Esophagus mucosa (tissue), 1 donor: ENCODE measurements around the gene PLXNA4. TPM values are rescaled to one million over a fixed set of nuclear protein-coding genes. Genes with fewer than 3 reads are reported as not detected.

Experiments used
- ATAC-seq: fragments of 200-7000 bp; cut with Tn5 transposase; one replicate; pipeline ENCODE4 v1.9.1; 2020
- total RNA-seq: library from RNA; stranded (reverse); gene quantifications from one replicate; pipeline ENCODE4 v1.2.4, GENCODE V29; 2023
- donor health status: DM: yes; HTN: yes; CAD: no.

Gene PLXNA4
- total RNA-seq, 1 donor from 2014 or later: 1.1 TPM

DNA sequence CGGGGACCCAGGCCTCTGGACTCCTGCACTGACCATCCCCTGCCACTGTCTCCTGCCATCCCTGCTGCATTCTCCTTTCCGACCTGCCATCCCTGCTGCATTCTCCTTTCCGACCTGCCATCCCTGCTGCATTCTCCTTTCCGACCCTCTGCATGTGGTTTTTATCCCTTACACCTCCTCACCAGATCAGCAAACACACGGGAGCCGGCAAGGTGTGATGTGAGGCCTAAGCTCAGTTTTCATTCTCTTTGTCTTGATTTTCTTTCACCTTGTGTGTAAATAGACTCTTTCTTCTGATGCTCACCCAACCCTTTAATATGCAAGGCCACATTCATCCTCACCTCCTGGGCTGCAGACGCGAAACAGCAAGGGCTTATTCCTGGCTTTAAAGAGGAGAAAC is 11.4 kb downstream of the PLXNA4 start:
- ATAC-seq: no peak

- ATAC-seq: no peak
Observed at GRCh38 chr7:132564090-132564489, 12.2 kb downstream of the PLXNA4 start.

DNA sequence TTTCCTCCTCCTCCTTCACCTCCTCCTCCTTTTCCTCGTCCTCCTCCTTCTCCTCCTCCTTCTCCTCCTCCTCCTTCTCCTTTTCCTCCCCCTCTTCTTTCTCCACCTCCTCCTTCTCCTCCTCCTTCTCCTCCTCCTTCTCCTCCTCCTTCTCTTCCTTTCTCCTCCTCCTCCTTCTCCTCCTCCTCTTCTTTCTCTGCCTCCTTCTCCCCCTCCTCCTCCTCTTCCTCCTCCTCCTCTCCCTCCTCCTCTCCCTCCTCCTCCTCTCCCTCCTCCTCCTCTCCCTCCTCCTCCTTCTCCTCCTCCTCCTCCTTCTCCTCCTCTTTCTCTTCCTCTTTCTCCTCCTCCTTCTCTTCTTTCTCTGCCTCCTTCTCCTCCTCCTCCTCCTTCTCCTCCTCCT is 13.6 kb downstream of the PLXNA4 start:
- no peak for ATAC-seq

GRCh38 chr7:132561763-132562162 is 14.5 kb downstream of the PLXNA4 start:
- ATAC-seq: no peak

DNA sequence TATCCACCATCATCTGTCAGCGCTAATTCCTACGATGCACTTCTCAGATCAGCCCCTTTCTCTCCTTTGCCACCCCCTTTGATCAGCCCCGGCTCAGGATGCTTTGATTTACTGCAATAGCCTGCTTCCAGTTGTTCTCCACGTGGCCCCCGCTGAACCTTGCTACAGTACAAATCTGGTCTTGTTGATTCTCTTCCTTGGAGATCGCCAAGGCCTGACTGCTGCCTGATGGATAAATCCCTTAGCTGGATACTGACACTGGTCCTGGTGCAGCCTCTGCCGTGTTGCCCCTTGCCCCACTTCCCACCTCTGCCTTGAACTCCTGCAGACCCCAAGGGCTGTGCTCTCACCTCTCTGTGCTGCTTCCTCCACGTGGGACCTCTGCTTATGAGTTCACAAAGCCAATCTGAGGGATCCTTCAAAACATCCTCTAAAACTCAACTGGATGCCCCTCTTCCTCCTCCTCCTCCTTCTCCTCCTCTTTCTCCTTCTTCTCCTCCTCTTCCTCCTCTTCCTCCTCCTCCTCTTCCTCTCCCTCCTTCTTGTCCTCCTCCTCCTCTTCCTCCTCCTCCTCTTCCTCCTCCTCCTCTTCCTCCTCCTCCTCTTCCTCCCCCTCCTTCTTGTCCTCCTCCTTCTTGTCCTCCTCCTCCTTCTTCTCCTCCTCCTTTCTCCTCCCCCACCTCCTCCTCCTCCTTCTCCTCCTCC is 15.3 kb downstream of the PLXNA4 start:
- no peak for ATAC-seq

DNA sequence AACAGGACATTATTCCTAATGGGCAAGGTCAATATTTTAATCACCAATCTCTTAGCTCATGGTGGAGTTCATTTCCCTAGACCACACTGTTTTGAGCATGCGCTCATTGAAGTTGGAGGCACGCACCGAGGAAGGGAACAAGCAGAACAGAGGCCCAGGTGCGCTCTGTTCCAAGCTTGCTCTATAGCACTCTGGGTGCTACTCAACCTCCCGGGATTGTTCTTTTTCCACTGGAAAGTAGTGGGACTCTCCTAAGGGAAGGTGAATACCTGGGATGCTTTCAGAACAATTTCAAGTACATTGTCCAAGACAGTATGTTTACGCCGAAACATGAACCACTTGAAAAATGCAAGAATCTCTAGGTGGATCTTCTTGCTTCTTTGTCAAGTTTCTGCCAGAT is 16.2 kb downstream of the PLXNA4 start:
- no peak for ATAC-seq

DNA sequence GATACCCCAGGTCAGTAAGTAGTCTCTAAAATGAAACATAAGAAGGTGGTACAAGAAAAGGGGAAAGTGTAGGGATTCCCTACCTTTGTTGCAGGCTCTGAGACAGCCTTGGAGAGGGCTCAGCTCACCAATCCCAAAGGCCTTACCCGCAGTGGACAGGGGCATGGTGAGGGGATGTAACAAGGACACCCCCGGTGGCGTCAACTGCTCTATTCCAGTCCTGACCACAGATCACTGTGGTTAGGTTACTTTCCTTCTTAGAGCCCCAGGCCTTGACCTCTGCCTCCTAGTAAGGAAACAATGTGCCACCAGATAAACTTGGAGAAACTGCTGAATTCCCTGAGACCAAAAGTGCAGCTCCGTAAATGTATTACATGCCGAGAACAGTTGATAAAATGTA is 17.5 kb downstream of the PLXNA4 start:
- no peak for ATAC-seq

- no peak for ATAC-seq
Observed at GRCh38 chr7:132557489-132558044, 18.7 kb downstream of the PLXNA4 start.

GRCh38 chr7:132554446-132554845 is 21.8 kb downstream of the PLXNA4 start:
- no peak for ATAC-seq

GRCh38 chr7:132553031-132553430 is 23.2 kb downstream of the PLXNA4 start:
- no peak for ATAC-seq

DNA sequence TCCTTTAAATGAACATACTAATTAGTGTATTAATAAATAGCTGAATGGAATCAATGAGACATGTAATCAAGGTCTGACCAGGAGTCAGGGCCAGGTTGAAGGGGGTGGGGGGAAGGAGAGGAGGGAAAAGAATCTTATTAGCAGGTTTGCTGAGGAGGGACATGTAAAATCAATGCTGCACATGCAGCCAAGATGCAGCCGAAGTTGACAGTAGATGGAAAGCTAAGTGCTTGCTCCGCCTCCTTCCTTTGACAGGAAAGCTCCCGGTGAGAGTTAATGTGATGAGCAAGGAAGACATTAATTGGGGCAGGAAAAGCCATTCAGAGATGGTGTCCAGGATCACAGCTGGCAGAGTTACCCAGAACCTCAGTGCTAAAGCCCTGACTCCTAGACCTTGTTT is 24.4 kb downstream of the PLXNA4 start:
- ATAC-seq: no peak

GRCh38 chr7:132551439-132551838 is 24.8 kb downstream of the PLXNA4 start:
- no peak for ATAC-seq

DNA sequence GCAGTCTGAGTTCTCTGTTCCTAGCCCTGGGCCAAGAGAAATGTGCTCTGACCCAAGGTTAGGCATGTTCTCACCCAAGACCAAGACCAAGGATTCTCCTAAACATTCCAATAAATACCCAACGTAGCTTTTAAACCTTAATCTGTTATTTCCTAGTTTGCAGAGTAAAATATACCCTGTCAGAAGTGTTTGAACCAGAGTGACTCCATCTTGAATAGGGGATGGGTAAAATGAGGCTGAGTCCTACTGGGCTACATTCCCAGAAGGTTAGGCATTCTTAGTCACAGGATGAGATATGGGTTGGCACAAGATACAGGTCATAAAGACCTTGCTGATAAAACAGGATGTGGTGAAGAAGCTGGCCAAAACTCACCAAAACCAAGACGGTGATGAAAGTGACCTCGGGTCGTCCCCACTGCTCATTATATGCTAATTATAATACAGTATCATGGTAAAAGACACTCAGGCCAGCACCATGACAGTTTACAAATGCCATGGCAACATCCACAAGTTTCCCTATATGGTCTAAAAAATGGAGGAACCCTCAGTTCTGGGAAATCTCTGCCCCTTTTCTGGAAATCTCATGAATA is 27.7 kb downstream of the PLXNA4 start:
- ATAC-seq: no peak

GRCh38 chr7:132547821-132548220 is 28.4 kb downstream of the PLXNA4 start:
- no peak for ATAC-seq

- ATAC-seq: no peak
Observed at GRCh38 chr7:132546366-132547127, 29.7 kb downstream of the PLXNA4 start.

- no peak for ATAC-seq
Observed at GRCh38 chr7:132545756-132546155, 30.5 kb downstream of the PLXNA4 start.

DNA sequence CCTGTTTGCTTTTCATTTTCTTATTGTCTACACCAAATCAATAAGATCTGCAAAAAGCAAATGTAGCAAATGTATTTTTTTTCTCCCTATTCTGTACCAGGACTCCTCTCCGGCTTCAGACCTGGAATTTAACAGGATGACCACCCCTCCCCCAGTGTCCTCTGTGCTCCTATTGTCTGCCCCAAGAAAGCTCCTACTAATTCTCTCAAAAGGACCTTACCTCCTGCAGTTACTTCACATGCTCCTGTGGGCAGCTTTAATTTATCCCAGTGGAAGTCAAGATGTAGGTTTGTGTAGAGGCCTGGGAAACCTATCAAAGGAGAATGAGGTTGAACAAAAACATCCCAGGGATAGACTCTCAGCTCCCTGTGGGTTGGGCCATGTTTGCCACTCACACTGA is 31.3 kb downstream of the PLXNA4 start:
- no peak for ATAC-seq

DNA sequence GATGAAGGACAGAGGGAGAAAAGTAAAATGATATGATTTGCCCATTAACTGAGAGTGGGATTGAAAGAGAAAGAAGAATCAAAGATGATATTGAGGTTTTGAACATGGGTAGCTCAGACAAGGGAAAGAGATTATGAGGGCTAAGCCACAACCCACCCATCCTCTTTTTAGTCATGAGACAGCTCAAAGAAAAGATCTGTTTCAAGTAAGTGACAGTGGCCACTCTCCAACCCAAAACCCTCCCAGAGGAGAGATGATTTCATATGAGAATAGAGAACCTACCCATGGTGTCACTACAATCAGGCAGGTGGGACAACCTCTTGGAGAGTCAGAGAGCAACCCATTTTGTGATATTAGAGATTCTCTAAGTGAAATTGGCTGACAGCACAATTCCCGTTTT is 32.2 kb downstream of the PLXNA4 start:
- no peak for ATAC-seq

DNA sequence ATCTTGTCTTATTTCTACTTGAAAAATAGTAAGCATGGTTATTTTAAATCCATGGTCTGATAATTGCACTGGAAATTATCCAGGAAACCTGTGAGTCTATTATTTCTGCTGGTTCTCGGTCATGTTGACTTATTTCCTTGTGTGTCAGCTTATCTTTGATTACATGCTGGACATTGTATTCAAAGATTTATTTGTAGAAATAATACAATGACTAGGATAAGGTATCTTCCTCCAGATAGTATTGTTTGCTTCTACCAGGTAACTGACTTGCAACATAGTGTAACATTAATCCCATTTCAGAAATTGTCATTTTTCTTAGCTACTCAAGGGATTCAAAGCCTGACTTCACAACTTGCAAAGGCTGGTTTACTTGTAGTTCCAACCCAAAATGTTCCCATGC is 33.4 kb downstream of the PLXNA4 start:
- ATAC-seq: no peak

DNA sequence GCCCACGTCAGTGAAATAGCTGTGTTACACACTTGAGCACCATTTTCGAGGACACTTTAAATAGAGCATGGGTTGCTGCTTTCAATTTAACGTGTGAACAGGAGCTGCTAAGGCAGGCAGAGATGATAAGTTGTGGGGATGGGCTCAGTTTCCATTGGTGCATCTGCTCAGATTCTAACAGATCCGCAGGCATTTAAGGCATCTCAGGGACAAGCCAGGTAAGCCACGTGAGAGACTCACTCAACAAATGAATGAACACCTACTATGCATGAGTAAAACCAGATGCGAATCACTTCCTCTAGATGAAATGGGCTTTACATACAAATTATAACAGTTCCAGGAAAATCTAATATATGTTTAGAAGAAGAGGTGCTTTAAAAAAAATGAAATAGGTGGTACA is 34.6 kb downstream of the PLXNA4 start:
- ATAC-seq: no peak

DNA sequence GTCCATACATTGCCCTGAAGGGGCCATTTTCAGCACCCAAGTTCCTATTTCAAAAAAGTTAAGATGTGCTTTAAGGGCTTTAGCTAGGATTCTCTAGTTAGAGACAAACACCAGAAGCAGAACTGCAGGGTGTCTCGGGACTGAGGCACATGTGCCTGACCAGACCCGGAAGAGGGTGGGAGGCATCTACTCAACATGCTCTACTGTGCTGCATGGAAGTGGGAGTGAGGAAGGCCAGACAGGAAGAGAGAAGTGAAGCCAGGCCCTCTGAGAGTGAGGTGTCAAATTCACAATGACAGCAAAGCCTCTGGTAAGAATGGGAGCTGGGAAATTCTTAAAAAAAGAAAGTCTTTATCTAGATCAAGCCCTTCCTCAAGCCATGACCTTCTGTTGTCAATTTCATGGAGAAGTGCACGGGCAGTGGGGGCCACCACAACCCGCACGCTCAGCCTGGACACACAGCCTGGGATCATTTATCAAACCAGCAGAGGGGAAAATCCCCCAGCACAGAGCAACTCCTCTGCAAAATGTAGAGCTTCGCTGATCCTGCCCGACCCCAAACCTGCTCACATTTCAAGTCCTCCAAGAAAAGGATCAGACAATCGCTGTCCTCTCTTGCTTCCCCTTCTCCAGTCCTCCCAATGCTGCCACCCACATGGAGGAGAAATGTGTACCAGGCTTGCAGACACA is 38.7 kb downstream of the PLXNA4 start:
- ATAC-seq: no peak

- ATAC-seq: no peak
Observed at GRCh38 chr7:132536654-132537395, 39.4 kb downstream of the PLXNA4 start.
